DMS53 treated with DMSO at 0.1 percent for 48 hours (cell line): ENCODE measurements around the gene MXI1.
"Not testable (repeated sequence)": the region's sequence is repeated elsewhere in the genome, so short reads cannot be mapped to it uniquely, and the experiment has no call there.

Source experiments
- DNase-seq: peaks from one replicate; lab custom pipeline; 2025; ENCODE audit not compliant: unreplicated experiment; lab: John Stamatoyannopoulos, UW

The MXI1 gene

DNA sequence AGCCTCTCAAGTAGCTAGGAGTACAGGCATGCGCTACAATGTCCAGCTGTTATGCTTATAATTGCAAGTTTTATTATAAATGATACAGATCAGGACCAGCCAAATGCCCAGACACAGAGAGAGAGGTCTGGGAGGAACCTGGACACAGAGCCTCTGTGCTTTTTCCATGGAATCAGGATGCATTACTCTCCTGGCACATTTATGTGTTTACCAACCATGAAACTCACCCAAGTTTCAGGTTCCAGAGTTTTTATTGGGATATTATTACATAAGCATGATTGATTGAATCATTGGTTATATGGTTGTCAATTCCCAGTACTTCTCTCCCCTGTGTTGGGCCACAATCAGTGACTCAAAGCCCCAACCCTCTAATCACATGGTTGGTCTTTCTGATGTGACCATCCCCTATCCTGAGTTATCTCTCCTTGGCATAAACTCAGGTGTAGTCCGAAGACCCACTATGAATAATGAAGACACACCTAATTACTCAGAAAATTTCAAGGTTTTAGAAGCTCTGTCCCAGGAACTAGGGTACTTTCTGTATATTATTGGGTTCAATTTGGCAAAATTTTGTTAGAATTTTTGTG lies 30.6 kb downstream of the MXI1 start:
- DNase-seq: no peak

- DNase-seq: no peak
Measured at GRCh38 chr10:110239892-110240291, 32.5 kb downstream of the MXI1 start.

DNA sequence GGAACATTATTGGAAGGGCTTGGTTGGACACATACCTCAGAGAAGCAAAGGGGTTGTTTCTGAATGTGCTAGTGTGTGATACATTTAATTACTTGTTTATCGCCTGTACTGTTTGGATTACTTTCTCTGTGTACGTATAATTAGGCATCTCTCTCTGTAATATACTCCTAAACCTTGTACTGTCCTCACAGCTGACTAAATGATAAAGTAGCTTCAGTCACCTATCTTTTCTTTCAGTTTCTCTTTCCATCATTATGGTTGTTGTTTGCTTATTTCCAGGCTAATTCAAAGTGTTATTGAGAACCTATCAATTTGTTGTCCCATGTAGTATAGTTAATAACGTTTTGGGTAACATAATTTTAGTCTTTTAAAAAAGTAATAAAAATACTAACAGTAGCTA lies 34.0 kb downstream of the MXI1 start:
- DNase-seq: no peak

- no peak for DNase-seq
Measured at GRCh38 chr10:110241841-110242240, 34.4 kb downstream of the MXI1 start.

GRCh38 chr10:110242511-110242910 lies 35.1 kb downstream of the MXI1 start:
- no peak for DNase-seq

DNA sequence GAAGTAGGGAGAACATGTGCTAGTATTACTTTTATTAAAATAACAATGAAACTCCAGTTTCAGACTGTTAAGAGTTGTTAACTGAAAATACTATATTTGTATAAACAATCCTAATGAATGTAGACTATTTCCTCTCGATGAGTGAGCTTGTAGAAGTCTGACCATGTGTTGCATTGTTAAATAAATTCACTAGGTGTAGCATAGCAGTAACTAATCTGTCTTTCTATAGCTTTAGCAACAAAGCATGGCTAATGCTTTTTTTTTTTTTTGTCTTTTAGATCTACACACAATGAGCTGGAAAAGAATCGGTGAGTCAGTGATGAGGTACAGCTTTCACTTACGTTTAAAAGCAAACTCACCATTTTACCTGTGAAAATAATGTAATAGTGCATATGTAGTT lies 37.1 kb downstream of the MXI1 start:
- DNase-seq: no peak

DNA sequence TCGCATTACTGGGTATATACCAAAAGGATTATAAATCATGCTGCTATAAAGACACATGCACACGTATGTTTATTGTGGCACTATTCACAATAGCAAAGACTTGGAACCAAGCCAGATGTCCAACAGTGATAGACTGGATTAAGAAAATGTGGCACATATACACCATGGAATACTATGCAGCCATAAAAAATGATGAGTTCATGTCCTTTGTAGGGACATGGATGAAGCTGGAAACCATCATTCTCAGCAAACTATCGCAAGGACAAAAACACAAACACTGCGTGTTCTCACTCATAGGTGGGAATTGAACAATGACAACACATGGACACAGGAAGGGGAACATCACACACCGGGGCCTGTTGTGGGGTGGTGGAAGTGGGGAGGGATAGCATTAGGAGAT lies 40.4 kb downstream of the MXI1 start:
- DNase-seq: not testable (repeated sequence)

DNA sequence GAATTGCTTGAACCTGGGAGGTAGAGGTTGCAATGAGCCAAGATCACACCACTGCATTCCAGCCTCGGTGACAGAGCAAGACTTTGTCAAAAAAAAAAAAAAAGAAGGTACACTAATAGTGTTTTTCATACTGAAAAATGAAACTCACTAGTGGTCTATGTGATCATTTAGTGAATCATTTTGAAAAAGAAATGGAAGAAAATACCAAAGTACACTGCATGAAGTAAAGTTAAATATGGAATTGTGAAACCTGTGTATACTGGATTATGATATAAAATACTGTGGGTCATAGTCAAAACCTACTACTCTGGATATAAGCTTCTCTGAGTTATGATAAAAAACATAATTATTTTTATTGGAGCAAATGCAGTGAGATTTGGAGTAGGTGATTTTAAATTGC lies 42.1 kb downstream of the MXI1 start:
- not testable (repeated sequence) for DNase-seq

DNA sequence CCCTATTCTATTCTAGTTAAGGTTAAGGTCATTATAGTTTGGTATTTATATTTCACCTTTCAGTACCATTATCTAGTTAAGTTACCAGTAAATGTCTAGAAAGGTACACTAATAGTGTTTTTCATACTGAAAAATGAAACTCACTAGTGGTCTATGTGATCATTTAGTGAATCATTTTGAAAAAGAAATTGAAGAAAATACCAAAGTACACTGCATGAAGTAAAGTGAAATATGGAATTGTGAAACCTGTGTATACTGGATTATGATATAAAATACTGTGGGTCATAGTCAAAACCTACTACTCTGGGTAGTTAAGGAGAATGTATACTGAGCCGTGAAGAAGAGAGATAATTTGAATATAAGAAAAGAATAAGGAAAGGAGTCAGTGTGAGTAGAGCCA lies 44.0 kb downstream of the MXI1 start:
- not testable (repeated sequence) for DNase-seq

GRCh38 chr10:110252151-110252550 lies 44.7 kb downstream of the MXI1 start:
- no peak for DNase-seq

DNA sequence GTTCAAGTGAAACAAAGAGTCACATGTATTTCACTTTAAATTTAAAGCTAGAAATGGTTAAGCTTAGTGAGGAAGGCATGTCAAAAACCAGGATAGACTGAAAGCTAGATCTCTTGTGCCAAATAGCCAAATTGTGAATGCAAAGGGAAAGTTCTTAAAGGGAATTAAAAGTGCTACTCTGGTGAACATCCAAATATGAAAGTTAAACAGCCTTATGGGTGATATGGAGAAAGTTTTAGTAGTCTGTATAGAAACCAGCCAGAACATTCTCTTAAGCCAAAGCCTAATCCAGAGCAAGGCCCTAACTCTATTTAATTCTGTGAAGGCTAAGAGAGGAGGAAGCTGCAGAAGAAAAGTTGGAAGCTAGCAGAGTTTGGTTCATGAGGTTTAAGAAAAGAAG lies 47.1 kb downstream of the MXI1 start:
- DNase-seq: no peak

GRCh38 chr10:110258542-110258941 lies 51.1 kb downstream of the MXI1 start:
- DNase-seq: no peak

DNA sequence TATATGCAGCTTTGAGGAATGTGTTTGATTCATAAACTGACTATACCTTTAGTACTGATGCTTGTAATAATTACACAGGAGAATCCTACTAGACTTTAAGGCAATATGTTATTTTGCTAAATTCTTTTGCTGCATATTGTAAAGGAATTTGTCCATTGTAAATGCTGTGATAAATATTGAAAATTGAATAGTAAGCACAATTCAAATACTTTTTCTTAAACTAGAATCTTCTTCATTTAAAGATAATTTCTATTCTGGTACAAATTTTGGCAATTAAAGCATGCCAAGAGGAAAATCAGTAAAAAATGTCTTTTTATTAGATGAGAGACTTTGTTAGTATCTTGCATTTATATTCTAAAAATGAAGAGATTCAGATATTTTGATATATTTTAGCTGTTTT lies 51.9 kb downstream of the MXI1 start:
- no peak for DNase-seq

GRCh38 chr10:110260746-110261477 lies 53.5 kb downstream of the MXI1 start:
- no peak for DNase-seq

DNA sequence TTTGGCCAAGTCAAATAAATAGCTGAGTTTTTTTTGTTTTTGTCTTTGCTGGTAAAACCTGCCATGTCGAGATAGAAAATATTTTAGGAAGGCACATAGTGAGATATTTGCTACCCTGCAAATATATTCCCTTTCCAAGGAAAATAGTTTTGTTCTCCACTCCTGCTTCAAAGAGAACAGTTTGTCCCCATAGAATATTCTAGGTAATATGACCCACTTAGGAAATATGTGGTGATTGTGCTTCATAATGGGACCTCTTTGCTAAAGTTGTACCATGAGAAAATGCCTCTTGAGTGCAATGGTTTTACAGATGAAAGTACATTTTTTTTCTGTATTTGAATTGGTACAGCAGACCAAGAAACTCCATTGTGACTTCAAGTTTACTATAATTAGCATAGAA lies 55.8 kb downstream of the MXI1 start:
- no peak for DNase-seq

- DNase-seq: no peak
Measured at GRCh38 chr10:110265573-110266193, 58.3 kb downstream of the MXI1 start.

- DNase-seq: no peak
Measured at GRCh38 chr10:110267276-110267675, 59.9 kb downstream of the MXI1 start.

DNA sequence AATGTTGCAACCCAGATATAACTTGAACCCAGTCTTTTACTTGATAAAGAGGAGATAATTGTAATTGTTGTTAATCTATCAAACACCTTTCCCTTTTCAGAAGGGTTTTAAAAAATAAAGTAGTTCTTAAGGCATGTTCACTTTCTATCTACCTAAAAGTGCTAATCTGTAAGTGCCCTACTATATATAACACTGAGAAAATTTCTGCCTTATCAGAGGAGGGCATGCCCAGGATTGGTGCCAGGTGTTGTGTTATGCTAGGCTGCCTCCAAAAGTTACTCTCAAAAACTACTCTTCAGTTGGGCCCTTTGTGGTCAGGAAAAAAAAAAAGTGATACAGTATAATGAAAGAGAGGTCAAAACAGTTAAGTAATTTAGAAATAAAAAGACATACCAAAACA lies 61.0 kb downstream of the MXI1 start:
- no peak for DNase-seq

DNA sequence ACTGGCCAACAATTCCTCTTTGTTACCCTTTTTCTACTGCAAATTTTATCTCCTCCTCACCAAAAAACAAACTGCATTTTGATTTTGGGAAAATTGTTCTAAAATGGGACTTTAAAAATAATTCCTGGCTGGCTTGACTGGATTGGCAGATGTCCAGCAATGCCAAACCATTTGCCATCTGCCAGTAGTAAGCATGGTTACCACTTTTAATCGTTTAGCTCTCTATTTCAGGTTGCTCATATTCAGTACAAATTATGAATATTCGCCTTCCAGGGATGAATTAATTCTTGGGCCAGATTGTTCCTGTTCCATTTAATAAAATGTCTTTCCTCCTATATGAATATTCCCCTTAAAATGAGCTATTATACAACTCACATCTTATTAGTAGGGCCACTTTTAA lies 61.6 kb downstream of the MXI1 start:
- no peak for DNase-seq

- DNase-seq: no peak
Measured at GRCh38 chr10:110269374-110270318, 62.2 kb downstream of the MXI1 start.

DNA sequence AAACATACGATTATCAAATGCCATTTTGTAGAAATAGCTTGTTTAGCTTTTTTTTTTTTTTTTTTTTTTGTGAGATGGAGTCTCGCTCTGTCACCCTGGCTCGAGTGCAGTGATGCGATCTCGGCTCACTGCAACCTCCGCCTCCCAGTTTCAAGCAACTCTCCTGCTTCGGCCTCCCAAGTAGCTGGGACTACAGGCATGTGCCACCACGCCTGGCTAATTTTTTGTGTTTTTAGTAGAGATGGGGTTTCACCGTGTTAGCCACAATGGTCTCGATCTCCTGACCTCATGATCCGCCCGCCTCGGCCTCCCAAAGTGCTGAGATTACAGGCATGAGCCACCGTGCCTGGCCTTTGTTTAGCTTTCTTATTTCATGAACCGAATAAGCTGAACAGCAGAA lies 65.6 kb downstream of the MXI1 start:
- DNase-seq: not testable (repeated sequence)
